Right cardiac atrium (tissue), 5 donors: ENCODE data around the gene TRUB2. TPM values are rescaled to one million over a fixed set of nuclear protein-coding genes. Genes with fewer than 3 reads are reported as not detected.

Source experiments
- ATAC-seq, 2 donors: fragments of 200-7000 bp; cut with Tn5 transposase; one replicate each; pipeline versions ENCODE4 v1.8.0 to v1.9.1; 2020; ENCODE audit warnings: moderate library complexity in 2 of 2, mild to moderate bottlenecking in 1 of 2
- DNase-seq, 3 donors: peaks; one replicate each; pipeline ENCODE4 v3.0.0-alpha.2; 2020
- H3K27ac ChIP-seq: one replicate; pipeline ENCODE4 v1.5.1; 2013; ENCODE audit warnings: mild to moderate bottlenecking, low read length, control low read depth, moderate library complexity
- H3K27me3 ChIP-seq: one replicate; pipeline ENCODE4 v1.6.1; 2013; ENCODE audit not compliant: control insufficient read depth, insufficient read depth
- H3K4me1 ChIP-seq: one replicate; pipeline ENCODE4 v1.6.1; 2013; ENCODE audit warnings: low read length; ENCODE audit not compliant: control insufficient read depth, insufficient read depth
- H3K4me3 ChIP-seq: one replicate; pipeline ENCODE4 v1.5.1; 2013; ENCODE audit warnings: low read length, control low read depth
- H3K9me3 ChIP-seq: one replicate; pipeline ENCODE4 v1.6.1; 2013; ENCODE audit warnings: low read length; ENCODE audit not compliant: control insufficient read depth
- WGBS: extraction: QIAGEN DNeasy Blood & Tissue Kit; methylation state at CpG from one replicate; pipeline ENCODE4 v1.1.7; 2013; 5-methylcytosine and 5-hydroxymethylcytosine counted together
- intact Hi-C, 4 donors: fragments of 100-400 bp; cut with DNase I; formaldehyde crosslinking; loops; one replicate each; pipeline versions ENCODE4 v1.11.0 to v1.14.0; 2022 to 2023
- polyA plus RNA-seq: library from polyadenylated mRNA; stranded (reverse); fragments of 200-250 nt; gene quantifications from one replicate; pipeline ENCODE4 v1.2.3, GENCODE V29; 2013
- total RNA-seq, 4 donors: library from RNA; stranded (reverse); fragmentation: NEBNext Ultra II Directional; extraction: Animal tissue kit (Norgen Biotek cat#: 25700); gene quantifications; one replicate each; pipeline ENCODE4 v1.2.1, GENCODE V29; 2021
- donor health status: healthy with polysubstance abuse.
- donor health status: DM: no; HTN: yes; CAD: no.
- donor health status: DM: no; HTN: no; CAD: no.
- donor health status: DM: no; HTN: yes; CAD: no; lungs with severe emphysema.
- donor health status: DM: yes; HTN: yes; CAD: no.

TRUB2 gene
- total and polyA plus RNA-seq, 5 donors = 19.9 to 29.0 (median 25.3) TPM

- intact Hi-C loops = loop anchor here in 2 of 4 donors (10.0 kb wide), 1 partner anchor 53 kb away; no protein-coding TSS in a partner anchor
- Histone ChIP-seq H3K4me3 (no peak overlapping the region), H3K4me1 (no peaks in the 10 kb centered on the region), H3K27me3 (no peaks in the 10 kb centered on the region), H3K9me3 (no peaks in the 10 kb centered on the region), H3K27ac (peak overlapping the region; percentile 34)
- ATAC-seq = peak; percentile 37 to 38
- peak in 1 of 3 donors; percentile 27 for DNase-seq
- 52% methylated on average over 14 of the region's 14 CpGs for WGBS
These were observed 39.2 kb upstream of the TRUB2 start for GRCh38 chr9:128361296-128361985.

GRCh38 chr9:128360826-128361225, 38.6 kb upstream of the TRUB2 start:
- DNase-seq = no peak
- Histone ChIP-seq H3K4me3 (no peak overlapping the region), H3K9me3 (no peaks in the 10 kb centered on the region), H3K27me3 (no peaks in the 10 kb centered on the region), H3K4me1 (no peaks in the 10 kb centered on the region), H3K27ac (no peak overlapping the region)
- intact Hi-C loops = loop anchor here in 2 of 4 donors (10.0 kb wide), 1 partner anchor 54 kb away; no protein-coding TSS in a partner anchor
- 55% methylated on average over 2 of the region's 2 CpGs for WGBS
- no peak for ATAC-seq

DNA sequence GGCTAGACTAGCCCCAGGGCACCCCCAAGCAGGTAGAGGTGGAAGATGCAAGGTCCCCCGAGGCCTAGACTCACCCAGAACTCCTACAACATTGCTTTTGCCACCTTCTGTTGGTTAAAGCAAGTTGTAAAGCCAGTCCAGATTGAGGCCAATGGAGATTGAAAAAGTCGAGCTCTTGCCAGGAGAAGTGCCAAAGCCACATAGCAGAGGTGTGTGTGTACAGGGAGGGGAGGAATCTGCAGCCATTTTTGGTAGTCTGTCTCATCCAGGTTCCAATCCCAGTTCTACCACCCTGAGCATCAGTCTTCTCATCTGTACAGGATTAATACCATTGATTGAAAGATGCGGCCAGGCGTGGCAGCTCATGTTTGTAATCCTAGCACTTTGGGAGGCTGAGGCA, 36.6 kb upstream of the TRUB2 start:
- DNase-seq (no peak), ATAC-seq (no peak)
- H3K4me1 ChIP-seq = no peaks in the 10 kb centered on the region
- WGBS = 88% methylated on average over 4 of the region's 4 CpGs
- H3K27me3 ChIP-seq = no peaks in the 10 kb centered on the region
- no peak overlapping the region for H3K27ac ChIP-seq
- intact Hi-C loops = loop anchor here in 1 of 4 donors (5.0 kb wide), 1 partner anchor 53 kb away; no protein-coding TSS in a partner anchor
- no peaks in the 10 kb centered on the region for H3K9me3 ChIP-seq
- H3K4me3 ChIP-seq = no peak overlapping the region

DNA sequence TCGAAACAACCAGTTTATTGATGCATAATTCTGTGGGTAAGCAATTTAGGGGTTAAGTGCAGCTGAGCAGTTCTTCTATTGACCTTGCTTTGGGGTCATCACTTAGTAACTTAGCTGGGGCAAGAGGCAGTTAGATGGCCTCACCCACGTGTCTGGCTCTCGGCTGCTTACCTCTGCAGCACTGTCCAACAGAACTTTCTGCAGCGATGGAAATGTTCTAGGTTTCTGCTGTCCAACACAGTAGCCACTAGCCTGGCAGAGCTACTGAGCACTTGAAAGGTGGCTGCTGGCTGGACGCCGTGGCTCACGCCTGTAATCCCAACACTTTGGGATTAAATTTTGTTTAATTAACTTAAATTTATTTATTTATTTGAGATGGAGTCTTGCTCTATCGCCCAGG, 35.8 kb upstream of the TRUB2 start:
- no peak for DNase-seq
- no peak for ATAC-seq
- H3K4me3 ChIP-seq = no peak overlapping the region
- no peaks in the 10 kb centered on the region for H3K27me3 ChIP-seq
- H3K27ac ChIP-seq = no peak overlapping the region
- H3K9me3 ChIP-seq = no peaks in the 10 kb centered on the region
- intact Hi-C loops = loop anchor here in 1 of 4 donors (5.0 kb wide), 1 partner anchor 54 kb away; no protein-coding TSS in a partner anchor
- 70% methylated on average over 8 of the region's 8 CpGs for WGBS
- no peaks in the 10 kb centered on the region for H3K4me1 ChIP-seq

DNA sequence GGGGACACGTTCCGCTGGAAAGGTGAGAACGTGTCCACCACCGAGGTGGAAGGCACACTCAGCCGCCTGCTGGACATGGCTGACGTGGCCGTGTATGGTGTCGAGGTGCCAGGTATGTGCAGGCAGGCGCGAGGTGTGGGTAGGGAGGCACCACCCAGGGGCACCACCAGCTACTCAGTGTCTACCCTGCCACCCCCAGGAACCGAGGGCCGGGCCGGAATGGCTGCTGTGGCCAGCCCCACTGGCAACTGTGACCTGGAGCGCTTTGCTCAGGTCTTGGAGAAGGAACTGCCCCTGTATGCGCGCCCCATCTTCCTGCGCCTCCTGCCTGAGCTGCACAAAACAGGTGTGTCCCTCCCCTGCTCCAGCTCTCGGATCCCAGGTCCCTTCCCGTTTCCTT, 33.2 kb upstream of the TRUB2 start:
- WGBS = 94% methylated on average over 19 of the region's 19 CpGs
- no peak for ATAC-seq
- intact Hi-C loops = loop anchor here in 1 of 4 donors (5.0 kb wide), 1 partner anchor 57 kb away; no protein-coding TSS in a partner anchor

DNA sequence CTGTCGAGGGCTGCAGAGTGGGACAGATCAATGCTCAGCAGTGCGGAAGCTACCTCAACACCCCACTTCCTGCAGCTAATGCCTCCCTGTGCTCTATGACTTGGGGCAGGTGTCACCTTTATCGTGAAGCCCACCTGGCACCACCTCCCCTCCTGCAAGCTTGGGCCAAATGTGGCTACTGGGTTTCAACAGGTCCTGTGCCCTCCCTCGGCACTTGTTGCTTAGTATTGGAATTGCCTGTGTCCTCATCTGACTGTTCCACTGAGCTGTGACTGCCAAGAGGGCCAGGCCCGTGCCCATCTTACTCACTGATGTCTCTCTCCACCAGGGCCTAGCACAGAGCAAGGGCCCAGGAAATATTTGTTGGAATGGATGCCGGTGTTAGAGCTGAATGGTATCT, 27.5 kb upstream of the TRUB2 start:
- no peak for DNase-seq
- ATAC-seq = no peak
- no peaks in the 10 kb centered on the region for H3K9me3 ChIP-seq
- intact Hi-C loops = no loop called here
- H3K4me3 ChIP-seq = no peak overlapping the region
- H3K4me1 ChIP-seq = no peaks in the 10 kb centered on the region
- H3K27me3 ChIP-seq = no peaks in the 10 kb centered on the region
- no peak overlapping the region for H3K27ac ChIP-seq
- WGBS = 90% methylated on average over 6 of the region's 6 CpGs

More for the DNA sequence above, 33.2 kb upstream of the TRUB2 start:
- Histone ChIP-seq H3K4me1 (no peaks in the 10 kb centered on the region), H3K27ac (no peak overlapping the region), H3K27me3 (no peaks in the 10 kb centered on the region), H3K4me3 (no peak overlapping the region), H3K9me3 (no peaks in the 10 kb centered on the region)
- no peak for DNase-seq

DNA sequence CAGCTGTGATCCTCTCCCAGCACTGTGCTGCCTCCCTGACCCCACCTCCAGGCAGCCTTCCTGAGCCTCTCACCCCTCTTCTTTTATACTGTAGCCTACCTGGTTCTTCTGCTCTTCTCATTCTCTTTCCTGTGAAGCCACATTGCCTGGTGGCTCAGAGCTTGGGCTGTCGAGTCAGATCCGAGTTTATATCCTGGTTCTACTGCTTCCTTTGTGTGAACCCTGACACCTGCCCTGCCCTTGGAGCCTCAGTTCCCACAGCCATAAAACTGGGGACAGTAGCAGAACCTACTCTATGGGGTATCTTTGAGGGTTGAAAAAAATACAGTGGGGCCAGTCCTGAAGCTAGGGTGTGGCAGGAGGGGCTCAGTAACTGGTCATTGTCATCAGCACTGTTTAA, 26.9 kb upstream of the TRUB2 start:
- H3K27ac ChIP-seq = no peak overlapping the region
- no peaks in the 10 kb centered on the region for H3K27me3 ChIP-seq
- intact Hi-C loops = no loop called here
- no peaks in the 10 kb centered on the region for H3K9me3 ChIP-seq
- DNase-seq (no peak), ATAC-seq (no peak)
- H3K4me1 ChIP-seq = no peaks in the 10 kb centered on the region
- 86% methylated on average over 2 of the region's 2 CpGs for WGBS
- H3K4me3 ChIP-seq = no peak overlapping the region

GRCh38 chr9:128344931-128345605, 22.8 kb upstream of the TRUB2 start:
- intact Hi-C loops = no loop called here
- Histone ChIP-seq H3K4me1 (no peaks in the 10 kb centered on the region), H3K4me3 (no peak overlapping the region), H3K27me3 (no peaks in the 10 kb centered on the region), H3K9me3 (no peaks in the 10 kb centered on the region), H3K27ac (no peak overlapping the region)
- ATAC-seq = no peak
- WGBS = 95% methylated on average over 28 of the region's 28 CpGs
- no peak for DNase-seq

DNA sequence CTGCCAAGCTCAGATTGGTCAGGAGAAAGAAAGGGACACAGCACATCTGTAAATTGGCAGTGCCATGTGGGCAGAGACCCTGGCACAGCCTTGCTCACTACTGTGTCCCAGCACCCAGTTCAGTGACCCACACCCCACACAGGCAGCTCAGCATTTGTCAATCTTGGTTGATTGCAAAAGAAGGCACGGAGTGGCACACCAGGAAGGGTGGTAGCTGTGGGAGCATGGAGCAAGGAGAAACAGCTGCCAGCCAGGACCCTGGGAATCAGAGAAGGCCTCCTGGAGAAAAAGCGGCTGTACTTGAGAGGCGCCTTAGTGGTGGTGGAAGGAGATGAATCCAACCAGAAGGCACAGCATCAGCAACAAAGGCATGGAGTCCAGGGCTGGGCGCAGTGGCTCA, 21.6 kb upstream of the TRUB2 start:
- no peaks in the 10 kb centered on the region for H3K27me3 ChIP-seq
- H3K9me3 ChIP-seq = no peaks in the 10 kb centered on the region
- 95% methylated on average over 4 of the region's 4 CpGs for WGBS
- no peak overlapping the region for H3K27ac ChIP-seq
- H3K4me1 ChIP-seq = no peaks in the 10 kb centered on the region
- intact Hi-C loops = no loop called here
- no peak for DNase-seq
- no peak overlapping the region for H3K4me3 ChIP-seq
- ATAC-seq = no peak

- Histone ChIP-seq H3K4me3 (no peak overlapping the region), H3K4me1 (no peaks in the 10 kb centered on the region), H3K9me3 (no peaks in the 10 kb centered on the region), H3K27ac (no peak overlapping the region), H3K27me3 (no peaks in the 10 kb centered on the region)
- ATAC-seq (no peak), DNase-seq (no peak)
- intact Hi-C loops = no loop called here
- 96% methylated on average over 8 of the region's 8 CpGs for WGBS
These were observed 20.9 kb upstream of the TRUB2 start for GRCh38 chr9:128342971-128343680.

- Histone ChIP-seq H3K9me3 (no peaks in the 10 kb centered on the region), H3K27me3 (no peaks in the 10 kb centered on the region), H3K27ac (no peak overlapping the region), H3K4me3 (peak overlapping the region; percentile 63), H3K4me1 (no peaks in the 10 kb centered on the region)
- intact Hi-C loops = no loop called here
- WGBS = 35% methylated on average over 13 of the region's 13 CpGs
- ATAC-seq (peak; percentile 60 to 68), DNase-seq (peak in 2 of 3 donors; percentile 52 to 80)
These were observed 19.2 kb upstream of the TRUB2 start for GRCh38 chr9:128341435-128341849.
